H9 (cell line): ENCODE results near the gene BNIP5. TPM values are rescaled to one million over a fixed set of nuclear protein-coding genes. Genes with fewer than 3 reads are reported as not detected.

Source experiments
- DNase-seq: peaks from one replicate; pipeline ENCODE4 v3.0.0-alpha.2; 2017
- H2AFZ ChIP-seq: one replicate; pipeline ENCODE4 v1.6.1; 2013; ENCODE audit warnings: mild to moderate bottlenecking, low read length, control low read depth, moderate library complexity
- H2AK5ac ChIP-seq: 2 replicates; pipeline ENCODE4 v1.6.1; 2013; ENCODE audit warnings: low read length, control low read depth, mixed read lengths; ENCODE audit not compliant: insufficient read length
- H2BK120ac ChIP-seq: one replicate; pipeline ENCODE4 v1.6.1; 2013; ENCODE audit warnings: low read depth, mild to moderate bottlenecking, low read length, control low read depth, inconsistent platforms; ENCODE audit not compliant: poor library complexity, severe bottlenecking
- H2BK12ac ChIP-seq: 2 replicates; pipeline ENCODE4 v1.6.1; 2013; ENCODE audit warnings: low read length, control low read depth, mixed read lengths, low read depth; ENCODE audit not compliant: insufficient read length
- H2BK15ac ChIP-seq: 2 replicates; pipeline ENCODE4 v1.6.1; 2013; ENCODE audit warnings: low read depth, low read length, control low read depth
- H2BK20ac ChIP-seq: one replicate; pipeline ENCODE4 v1.6.1; 2013; ENCODE audit warnings: low read depth, mild to moderate bottlenecking, low read length, control low read depth, inconsistent platforms; ENCODE audit not compliant: poor library complexity, severe bottlenecking
- H2BK5ac ChIP-seq: 2 replicates; pipeline ENCODE4 v1.6.1; 2013; ENCODE audit warnings: low read length, control low read depth, mixed read lengths; ENCODE audit not compliant: insufficient read length
- H3K14ac ChIP-seq: 2 replicates; pipeline ENCODE4 v1.6.1; 2013; ENCODE audit warnings: low read length, control low read depth; ENCODE audit not compliant: insufficient read depth
- H3K18ac ChIP-seq: 2 replicates; pipeline ENCODE4 v1.6.1; 2013; ENCODE audit warnings: low read depth, mild to moderate bottlenecking, mixed read lengths, low read length, control low read depth; ENCODE audit not compliant: insufficient read length
- H3K23ac ChIP-seq: 2 replicates; pipeline ENCODE4 v1.6.1; 2013; ENCODE audit warnings: low read length, control low read depth, mixed read lengths, low read depth; ENCODE audit not compliant: insufficient read length
- H3K23me2 ChIP-seq: 2 replicates; pipeline ENCODE4 v1.6.1; 2013; ENCODE audit warnings: low read depth, mild to moderate bottlenecking, mixed read lengths, low read length, control low read depth; ENCODE audit not compliant: insufficient read length, poor library complexity, severe bottlenecking
- H3K27ac ChIP-seq: 2 replicates; pipeline ENCODE4 v1.5.1; 2013; ENCODE audit warnings: low read length, control low read depth, mixed read lengths, low read depth; ENCODE audit not compliant: insufficient read length
- H3K27me3 ChIP-seq: 2 replicates; pipeline ENCODE4 v1.6.1; 2013; ENCODE audit warnings: low read length, control low read depth, inconsistent platforms; ENCODE audit not compliant: insufficient read depth
- H3K4ac ChIP-seq: 2 replicates; pipeline ENCODE4 v1.6.1; 2013; ENCODE audit warnings: low read depth, mild to moderate bottlenecking, control low read depth, inconsistent platforms, low read length, moderate library complexity
- H3K4me1 ChIP-seq: 2 replicates; pipeline ENCODE4 v1.6.1; 2013; ENCODE audit warnings: low read length, control low read depth, inconsistent platforms; ENCODE audit not compliant: insufficient read depth
- H3K4me2 ChIP-seq: 2 replicates; pipeline ENCODE4 v1.6.1; 2013; ENCODE audit warnings: low read length, control low read depth, mixed read lengths; ENCODE audit not compliant: insufficient read length, insufficient read depth
- H3K56ac ChIP-seq: 2 replicates; pipeline ENCODE4 v1.6.1; 2013; ENCODE audit warnings: low read depth, mild to moderate bottlenecking, mixed read lengths, low read length, control low read depth; ENCODE audit not compliant: insufficient read length
- H3K79me1 ChIP-seq: 2 replicates; pipeline ENCODE4 v1.6.1; 2013; ENCODE audit warnings: low read depth, mild to moderate bottlenecking, moderate library complexity, low read length, control low read depth, inconsistent platforms; ENCODE audit not compliant: insufficient read depth, poor library complexity, severe bottlenecking
- H3K79me2 ChIP-seq: 2 replicates; pipeline ENCODE4 v1.6.1; 2013; ENCODE audit warnings: low read length, control low read depth, inconsistent platforms; ENCODE audit not compliant: insufficient read depth
- H3K9ac ChIP-seq: 2 replicates; pipeline ENCODE4 v1.6.1; 2013; ENCODE audit warnings: low read length, control low read depth, mixed read lengths; ENCODE audit not compliant: insufficient read length; ENCODE audit errors: extremely low read depth
- H3K9me3 ChIP-seq: one replicate; pipeline ENCODE4 v1.6.1; 2013; ENCODE audit warnings: low read depth, low read length, inconsistent platforms; ENCODE audit not compliant: control insufficient read depth
- H3T11ph ChIP-seq: one replicate; pipeline ENCODE4 v1.6.1; 2013; ENCODE audit warnings: mild to moderate bottlenecking, low read length, control low read depth, inconsistent platforms
- H4K20me1 ChIP-seq: one replicate; pipeline ENCODE4 v1.6.1; 2013; ENCODE audit not compliant: control insufficient read depth, insufficient read length, insufficient read depth
- H4K5ac ChIP-seq: 2 replicates; pipeline ENCODE4 v1.6.1; 2013; ENCODE audit warnings: low read depth, mild to moderate bottlenecking, mixed read lengths, low read length, control low read depth; ENCODE audit not compliant: insufficient read length
- H4K8ac ChIP-seq: replicated peaks from 2 replicates; pipeline ENCODE4 v1.6.1; 2013; ENCODE audit warnings: low read length, control low read depth, mixed read lengths, low read depth; ENCODE audit not compliant: insufficient read length
- H4K91ac ChIP-seq: 2 replicates; pipeline ENCODE4 v1.6.1; 2013; ENCODE audit warnings: low read depth, mild to moderate bottlenecking, moderate library complexity, mixed read lengths, low read length, control low read depth; ENCODE audit not compliant: insufficient read length
- H3K27ac Mint-ChIP-seq, 3 experiments: 2 replicates in 2 of 3; 3 replicates in 1 of 3; pipeline ENCODE4 v1.8.0; 2020 to 2021; ENCODE audit warnings: mixed read lengths in 3 of 3, mild to moderate bottlenecking in 1 of 3, moderate library complexity in 1 of 3
- H3K27me3 Mint-ChIP-seq: 2 replicates; pipeline ENCODE4 v1.8.0; 2021; ENCODE audit warnings: low read depth, mild to moderate bottlenecking, moderate library complexity, mixed read lengths
- H3K36me3 Mint-ChIP-seq, 3 experiments: 2 replicates in 2 of 3; 3 replicates in 1 of 3; pipeline ENCODE4 v1.8.0; 2020 to 2021; ENCODE audit warnings: low read depth in 3 of 3, mixed read lengths in 3 of 3; ENCODE audit not compliant: insufficient read depth in 1 of 3
- H3K4me1 Mint-ChIP-seq, 2 experiments: 2 replicates each; pipeline ENCODE4 v1.8.0; 2020; ENCODE audit warnings: mixed read lengths in 2 of 2
- H3K4me3 Mint-ChIP-seq, 2 experiments: 2 replicates in 1 of 2; 3 replicates in 1 of 2; pipeline ENCODE4 v1.8.0; 2020 to 2021; ENCODE audit warnings: mild to moderate bottlenecking in 2 of 2, mixed read lengths in 2 of 2, moderate library complexity in 1 of 2
- H3K9me3 Mint-ChIP-seq, 2 experiments: 2 replicates in 1 of 2; 3 replicates in 1 of 2; pipeline ENCODE4 v1.8.0; 2020; ENCODE audit warnings: mild to moderate bottlenecking in 2 of 2, mixed read lengths in 2 of 2, moderate library complexity in 1 of 2
- CTCF ChIP-seq: fragments of 200-600 bp; sonication (generic); conservative IDR thresholded peaks from 3 replicates; pipeline ENCODE4 v1.8.0; 2021; ENCODE audit warnings: antibody characterized with exemption, mild to moderate bottlenecking
- WGBS: extraction: QIAGEN DNeasy Blood & Tissue Kit; methylation state at CpG from one replicate; pipeline ENCODE4 v1.1.7; 2013; ENCODE audit warnings: missing lambda C conversion rate, low lambda C conversion rate, mixed read lengths; ENCODE audit not compliant: insufficient read length; ENCODE audit errors: extremely low coverage; 5-methylcytosine and 5-hydroxymethylcytosine counted together
- total RNA-seq: library from RNA; stranded (reverse); gene quantifications from 2 replicates; pipeline ENCODE4 v1.2.1, GENCODE V29; 2021

BNIP5 gene
- total RNA-seq, 1 experiment from 2014 or later, result not detected

DNA sequence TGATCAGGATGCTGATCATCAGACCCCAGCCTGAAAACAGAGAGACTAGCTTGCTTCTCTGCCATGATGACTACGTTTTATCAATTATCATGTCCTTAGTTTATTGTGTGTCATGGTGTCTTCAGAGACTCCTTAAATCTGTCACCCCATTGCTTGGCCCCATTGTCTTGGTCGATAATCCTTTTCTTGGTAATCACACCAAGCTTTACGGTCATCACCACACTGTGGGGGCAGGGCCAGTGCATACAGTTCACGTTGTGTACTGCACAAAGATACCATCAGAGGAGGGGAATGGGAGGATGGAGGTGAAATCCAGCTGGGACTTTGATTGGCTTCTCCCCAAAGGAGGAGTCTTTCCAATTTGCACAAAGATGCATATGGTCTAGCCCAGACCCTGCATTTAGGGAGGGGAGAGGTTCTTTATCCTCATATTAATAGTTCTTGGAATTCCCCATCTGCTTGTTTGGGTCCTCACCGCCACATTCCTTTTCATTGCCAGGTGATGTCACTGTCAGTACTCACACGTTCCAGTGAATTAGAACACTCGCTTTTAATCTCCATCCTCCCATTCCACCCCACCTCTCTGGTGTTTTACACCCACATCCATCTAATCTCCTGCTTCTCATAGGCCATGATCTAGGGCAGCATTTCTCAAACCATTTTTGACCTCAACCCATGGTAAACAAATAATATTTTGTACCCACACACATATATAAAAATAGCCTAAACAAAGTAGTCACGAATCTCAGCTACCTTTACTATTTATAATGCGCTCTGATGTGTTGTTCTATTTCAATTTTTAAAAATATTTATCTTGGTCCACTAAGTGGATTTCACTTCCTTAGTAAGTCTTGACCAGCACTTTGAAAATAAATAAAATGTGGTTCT lies 45.1 kb upstream of the BNIP5 start:
- Histone ChIP-seq H2AK5ac (no peak overlapping the region), H3K4me1 (peaks cover 3% of the 10 kb centered on the region; the same call in 1 of the 2 replicates), H4K20me1 (no peaks in the 10 kb centered on the region), H3K56ac (no peak overlapping the region), H3K23ac (no peak overlapping the region), H3K4ac (no peak overlapping the region), H4K91ac (no peak overlapping the region), H4K5ac (no peak overlapping the region), H2BK20ac (no peak overlapping the region), H3K9me3 (no peaks in the 10 kb centered on the region), H3K18ac (no peak overlapping the region), H3K79me1 (no peaks in the 10 kb centered on the region), H3K14ac (no peak overlapping the region), H2BK120ac (no peak overlapping the region), H2BK15ac (no peak overlapping the region), H3K27ac (no peak overlapping the region), H3T11ph (no peak overlapping the region), H3K23me2 (peaks cover 6% of the 10 kb centered on the region), H3K79me2 (no peaks in the 10 kb centered on the region), H3K4me2 (no peak overlapping the region), H3K27me3 (peaks cover 10% of the 10 kb centered on the region; the same call in 1 of the 2 replicates), H2BK5ac (no peak overlapping the region), H2BK12ac (no peak overlapping the region), H3K9ac (no peak overlapping the region), H4K8ac (no peak overlapping the region), H2AFZ (no peak overlapping the region)
- H3K27ac Mint-ChIP-seq, result no peak overlapping the region
- WGBS, result no CpG with 5 or more reads among the region's 9 CpGs
- H3K4me3 Mint-ChIP-seq, result no peak overlapping the region
- TF ChIP-seq CTCF, result no peak
- DNase-seq, result no peak
- no peaks in the 10 kb centered on the region; a peak in 2 of 5 replicates for H3K9me3 Mint-ChIP-seq
- no peaks in the 10 kb centered on the region for H3K36me3 Mint-ChIP-seq
- peaks cover 36 to 41% of the 10 kb centered on the region in 2 experiments for H3K4me1 Mint-ChIP-seq
- peaks cover 18% of the 10 kb centered on the region for H3K27me3 Mint-ChIP-seq
